ENCODE measurements around the gene STPG4.

STPG4 gene

DNA sequence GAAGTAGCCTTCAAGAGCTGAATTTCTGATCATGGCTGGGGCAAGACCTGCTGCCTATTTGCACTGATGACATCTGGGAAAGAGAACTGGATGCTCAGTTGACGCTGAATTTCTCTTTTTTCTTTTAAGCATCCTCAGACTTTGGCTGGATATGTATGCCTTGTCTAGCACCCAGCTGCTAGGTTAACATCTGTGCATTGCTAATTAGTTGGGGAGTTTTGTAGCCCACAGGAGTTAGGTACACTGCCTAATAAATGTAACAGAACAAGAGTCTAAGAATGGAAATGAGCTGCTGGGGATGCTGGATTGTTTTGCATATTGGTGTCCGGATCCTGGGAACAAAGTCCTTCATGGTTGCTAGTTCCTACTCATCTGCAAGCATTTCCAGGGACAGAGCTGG, 40.9 kb upstream of the STPG4 start:
- H3F3A ChIP-seq (ENCODE audit: insufficient read depth, low read length): no peaks in the 10 kb centered on the region
- H3K27me3 ChIP-seq (replicated peaks; ENCODE audit: insufficient read depth, low read length): no peaks in the 10 kb centered on the region
- H2AFZ ChIP-seq (ENCODE audit: low read length): no peak overlapping the region
- H3K9ac ChIP-seq (ENCODE audit: low read length): no peak overlapping the region
- H3K9me3 ChIP-seq (replicated peaks; ENCODE audit: insufficient read depth, low read length): no peaks in the 10 kb centered on the region
- TF ChIP-seq EZH2 (optimal IDR thresholded peaks at IDR 0.05; ENCODE audit: low read depth, low read length) (no peak), EZH2phosphoT487 (IDR thresholded peaks at IDR 0.05; ENCODE audit: low read length) (no peak)
- no peak overlapping the region for H3K27ac ChIP-seq (ENCODE audit: low read length)
- H3K36me3 ChIP-seq (replicated peaks; ENCODE audit: insufficient read depth, low read length): no peaks in the 10 kb centered on the region
- no peaks in the 10 kb centered on the region for H3K79me2 ChIP-seq (ENCODE audit: low read length)
- no peak for DNase-seq
- 0 out of 2 replicates have a peak, but pooled peaks cover 4% of the 10 kb centered on the region for H3K4me1 ChIP-seq (ENCODE audit: low read length)
- H3K4me3 ChIP-seq (ENCODE audit: low read length): no peak overlapping the region
- no peak overlapping the region for H3K4me2 ChIP-seq (ENCODE audit: low read depth, low read length)
- no peaks in the 10 kb centered on the region for H4K20me1 ChIP-seq (ENCODE audit: insufficient read depth, low read length)
- H3K9me2 ChIP-seq (replicated peaks; ENCODE audit: insufficient read depth, low read length): no peaks in the 10 kb centered on the region

DNA sequence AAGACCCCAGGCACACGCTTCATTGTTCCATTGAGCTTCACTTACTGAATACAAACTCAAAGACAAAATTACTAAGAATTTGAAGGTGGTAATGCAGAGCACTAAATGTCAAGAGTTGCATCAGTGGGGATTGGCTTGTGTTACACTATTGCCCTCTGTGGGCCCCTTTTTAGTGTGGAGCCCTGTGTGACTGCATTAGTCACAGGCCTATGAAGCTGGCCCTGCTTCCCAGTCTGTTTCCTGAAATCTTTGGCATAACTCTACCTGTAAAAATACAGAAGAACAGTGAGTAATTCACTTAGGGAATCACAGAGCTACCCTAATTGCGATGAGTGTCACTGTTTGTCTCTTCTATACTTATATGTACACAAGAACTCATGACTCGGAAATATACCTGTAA, 40.0 kb upstream of the STPG4 start:
- H3K79me2 ChIP-seq (ENCODE audit: low read length): no peaks in the 10 kb centered on the region
- no peak overlapping the region for H3K4me3 ChIP-seq (ENCODE audit: low read length)
- H3K27ac ChIP-seq (ENCODE audit: low read length): no peak overlapping the region
- no peaks in the 10 kb centered on the region for H3K9me2 ChIP-seq (replicated peaks; ENCODE audit: insufficient read depth, low read length)
- no peaks in the 10 kb centered on the region for H3K4me1 ChIP-seq (ENCODE audit: low read length)
- no peak overlapping the region for H2AFZ ChIP-seq (ENCODE audit: low read length)
- H3K27me3 ChIP-seq (replicated peaks; ENCODE audit: insufficient read depth, low read length): no peaks in the 10 kb centered on the region
- H3K9me3 ChIP-seq (replicated peaks; ENCODE audit: insufficient read depth, low read length): no peaks in the 10 kb centered on the region
- no peak overlapping the region for H3K9ac ChIP-seq (ENCODE audit: low read length)
- H3F3A ChIP-seq (ENCODE audit: insufficient read depth, low read length): no peaks in the 10 kb centered on the region
- H4K20me1 ChIP-seq (ENCODE audit: insufficient read depth, low read length): no peaks in the 10 kb centered on the region
- no peak overlapping the region for H3K4me2 ChIP-seq (ENCODE audit: low read depth, low read length)
- TF ChIP-seq, protein P1, sequence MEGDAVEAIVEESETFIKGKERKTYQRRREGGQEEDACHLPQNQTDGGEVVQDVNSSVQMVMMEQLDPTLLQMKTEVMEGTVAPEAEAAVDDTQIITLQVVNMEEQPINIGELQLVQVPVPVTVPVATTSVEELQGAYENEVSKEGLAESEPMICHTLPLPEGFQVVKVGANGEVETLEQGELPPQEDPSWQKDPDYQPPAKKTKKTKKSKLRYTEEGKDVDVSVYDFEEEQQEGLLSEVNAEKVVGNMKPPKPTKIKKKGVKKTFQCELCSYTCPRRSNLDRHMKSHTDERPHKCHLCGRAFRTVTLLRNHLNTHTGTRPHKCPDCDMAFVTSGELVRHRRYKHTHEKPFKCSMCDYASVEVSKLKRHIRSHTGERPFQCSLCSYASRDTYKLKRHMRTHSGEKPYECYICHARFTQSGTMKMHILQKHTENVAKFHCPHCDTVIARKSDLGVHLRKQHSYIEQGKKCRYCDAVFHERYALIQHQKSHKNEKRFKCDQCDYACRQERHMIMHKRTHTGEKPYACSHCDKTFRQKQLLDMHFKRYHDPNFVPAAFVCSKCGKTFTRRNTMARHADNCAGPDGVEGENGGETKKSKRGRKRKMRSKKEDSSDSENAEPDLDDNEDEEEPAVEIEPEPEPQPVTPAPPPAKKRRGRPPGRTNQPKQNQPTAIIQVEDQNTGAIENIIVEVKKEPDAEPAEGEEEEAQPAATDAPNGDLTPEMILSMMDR (IDR thresholded peaks at IDR 0.05; ENCODE audit: low read length): no peak
- TF ChIP-seq EZH2 (optimal IDR thresholded peaks at IDR 0.05; ENCODE audit: low read depth, low read length) (no peak), EZH2phosphoT487 (IDR thresholded peaks at IDR 0.05; ENCODE audit: low read length) (no peak)
- no peak for DNase-seq
- H3K36me3 ChIP-seq (replicated peaks; ENCODE audit: insufficient read depth, low read length): no peaks in the 10 kb centered on the region

DNA sequence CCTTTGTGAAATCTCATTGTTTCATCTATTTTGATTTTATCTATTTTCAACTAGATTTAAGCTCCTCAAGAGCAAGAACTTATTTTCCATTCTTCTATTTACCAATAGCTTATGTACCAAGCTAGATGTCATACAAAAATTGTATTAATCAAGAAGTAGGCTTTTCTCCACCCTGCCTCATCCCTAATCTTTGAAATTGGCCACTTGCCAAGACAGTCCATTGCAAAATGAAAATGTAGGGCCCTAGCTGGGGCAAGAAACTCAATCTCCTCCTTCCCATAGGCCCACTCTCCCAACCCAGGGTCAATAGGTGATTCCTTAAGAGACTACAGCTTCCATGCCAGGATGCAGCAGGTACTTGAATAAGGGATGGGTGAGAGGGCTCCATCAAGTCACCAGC, 39.3 kb upstream of the STPG4 start:
- Histone ChIP-seq H3K9me3 (replicated peaks; ENCODE audit: insufficient read depth, low read length) (no peaks in the 10 kb centered on the region), H3K9ac (ENCODE audit: low read length) (no peak overlapping the region), H3K27me3 (replicated peaks; ENCODE audit: insufficient read depth, low read length) (no peaks in the 10 kb centered on the region), H4K20me1 (ENCODE audit: insufficient read depth, low read length) (no peaks in the 10 kb centered on the region), H3K79me2 (ENCODE audit: low read length) (no peaks in the 10 kb centered on the region), H2AFZ (ENCODE audit: low read length) (no peak overlapping the region), H3K36me3 (replicated peaks; ENCODE audit: insufficient read depth, low read length) (no peaks in the 10 kb centered on the region), H3K4me2 (ENCODE audit: low read depth, low read length) (no peak overlapping the region), H3K4me1 (ENCODE audit: low read length) (no peaks in the 10 kb centered on the region), H3K4me3 (ENCODE audit: low read length) (no peak overlapping the region), H3K9me2 (replicated peaks; ENCODE audit: insufficient read depth, low read length) (no peaks in the 10 kb centered on the region), H3K27ac (ENCODE audit: low read length) (no peak overlapping the region), H3F3A (ENCODE audit: insufficient read depth, low read length) (no peaks in the 10 kb centered on the region)
- no peak for DNase-seq
- TF ChIP-seq EZH2 (optimal IDR thresholded peaks at IDR 0.05; ENCODE audit: low read depth, low read length) (no peak), EZH2phosphoT487 (IDR thresholded peaks at IDR 0.05; ENCODE audit: low read length) (no peak)
- TF ChIP-seq, protein P1 (IDR thresholded peaks at IDR 0.05; ENCODE audit: low read length): no peak

DNA sequence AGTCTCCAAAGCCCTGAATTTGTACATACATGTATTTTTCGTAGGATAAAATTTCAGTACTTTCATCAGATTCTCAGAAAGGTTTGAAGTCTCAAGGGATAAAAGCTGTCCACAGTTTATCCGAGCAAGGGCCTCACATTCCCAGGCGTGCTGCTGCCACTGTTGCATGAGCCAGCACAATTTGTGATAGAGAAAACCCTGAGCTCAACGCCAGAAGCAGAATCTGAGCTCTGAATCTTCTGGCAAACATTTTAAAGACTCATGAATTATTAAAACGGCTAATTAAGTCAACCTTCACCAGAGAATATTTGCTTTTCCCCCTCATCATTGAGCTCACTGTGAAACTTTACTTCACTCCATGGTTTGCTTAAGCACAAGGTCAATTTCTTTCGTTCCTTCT, 38.5 kb upstream of the STPG4 start:
- H3K79me2 ChIP-seq (ENCODE audit: low read length): no peaks in the 10 kb centered on the region
- H3K4me2 ChIP-seq (ENCODE audit: low read depth, low read length): no peak overlapping the region
- H3K9me3 ChIP-seq (replicated peaks; ENCODE audit: insufficient read depth, low read length): no peaks in the 10 kb centered on the region
- no peak for DNase-seq
- no peaks in the 10 kb centered on the region for H3K4me1 ChIP-seq (ENCODE audit: low read length)
- no peaks in the 10 kb centered on the region for H4K20me1 ChIP-seq (ENCODE audit: insufficient read depth, low read length)
- H3K27me3 ChIP-seq (replicated peaks; ENCODE audit: insufficient read depth, low read length): no peaks in the 10 kb centered on the region
- no peak overlapping the region for H3K27ac ChIP-seq (ENCODE audit: low read length)
- no peak for TF ChIP-seq EZH2phosphoT487 (IDR thresholded peaks at IDR 0.05; ENCODE audit: low read length)
- no peak for TF ChIP-seq EZH2 (optimal IDR thresholded peaks at IDR 0.05; ENCODE audit: low read depth, low read length)
- TF ChIP-seq, protein P1 (IDR thresholded peaks at IDR 0.05; ENCODE audit: low read length): no peak
- no peak overlapping the region for H3K9ac ChIP-seq (ENCODE audit: low read length)
- H2AFZ ChIP-seq (ENCODE audit: low read length): no peak overlapping the region
- no peaks in the 10 kb centered on the region for H3F3A ChIP-seq (ENCODE audit: insufficient read depth, low read length)
- H3K36me3 ChIP-seq (replicated peaks; ENCODE audit: insufficient read depth, low read length): no peaks in the 10 kb centered on the region
- H3K9me2 ChIP-seq (replicated peaks; ENCODE audit: insufficient read depth, low read length): no peaks in the 10 kb centered on the region
- no peak overlapping the region for H3K4me3 ChIP-seq (ENCODE audit: low read length)

All from MM.1S (cell line).